Mesenchymal stem cell (in vitro differentiated cells and primary cell): ENCODE results near the gene COQ5.

Experiments
- DNase-seq: peaks from one replicate; pipeline ENCODE4 v3.0.0-alpha.2; 2013
- H2AFZ ChIP-seq: one replicate; pipeline ENCODE4 v1.6.1; 2013; ENCODE audit warnings: low read depth, mild to moderate bottlenecking, control low read depth, inconsistent platforms, low read length, moderate library complexity
- H2AK5ac ChIP-seq: 2 replicates; pipeline ENCODE4 v1.6.1; 2013; ENCODE audit warnings: low read length, moderate library complexity, mild to moderate bottlenecking, inconsistent platforms; ENCODE audit not compliant: severe bottlenecking
- H2BK120ac ChIP-seq: one replicate; pipeline ENCODE4 v1.6.1; 2013; ENCODE audit warnings: low read depth, mild to moderate bottlenecking, inconsistent platforms, low read length, moderate library complexity
- H2BK12ac ChIP-seq, 2 experiments: one replicate each; pipeline ENCODE4 v1.6.1; 2013; ENCODE audit warnings: inconsistent platforms in 2 of 2, low read length in 2 of 2, mild to moderate bottlenecking in 2 of 2, moderate library complexity in 2 of 2, control low read depth in 1 of 2
- H2BK15ac ChIP-seq: one replicate; pipeline ENCODE4 v1.6.1; 2013; ENCODE audit warnings: mild to moderate bottlenecking, low read depth, inconsistent platforms; ENCODE audit not compliant: poor library complexity, severe bottlenecking
- H2BK5ac ChIP-seq: 2 replicates; pipeline ENCODE4 v1.6.1; 2013; ENCODE audit warnings: low read depth, mild to moderate bottlenecking, low read length, control low read depth, inconsistent platforms; ENCODE audit not compliant: poor library complexity, severe bottlenecking
- H3K14ac ChIP-seq, 2 experiments: one replicate each; pipeline ENCODE4 v1.6.1; 2013; ENCODE audit warnings: inconsistent platforms in 2 of 2, low read length in 2 of 2, control low read depth in 1 of 2, mild to moderate bottlenecking in 1 of 2, moderate library complexity in 1 of 2
- H3K18ac ChIP-seq, 2 experiments: one replicate each; pipeline ENCODE4 v1.6.1; 2013; ENCODE audit warnings: inconsistent platforms in 2 of 2, low read length in 2 of 2, control low read depth in 1 of 2, low read depth in 1 of 2, mild to moderate bottlenecking in 1 of 2
- H3K23ac ChIP-seq, 2 experiments: one replicate each; pipeline ENCODE4 v1.6.1; 2013; ENCODE audit warnings: inconsistent platforms in 2 of 2, low read length in 2 of 2, mild to moderate bottlenecking in 2 of 2, moderate library complexity in 2 of 2, control low read depth in 1 of 2
- H3K27ac ChIP-seq: 2 replicates; pipeline ENCODE4 v1.5.1; 2013; ENCODE audit warnings: mild to moderate bottlenecking, moderate library complexity, low read length, control low read depth, inconsistent platforms; ENCODE audit not compliant: poor library complexity, severe bottlenecking
- H3K27me3 ChIP-seq, 2 experiments: 2 replicates each; pipeline versions ENCODE4 v1.6.1 to v1.7.0; 2013; ENCODE audit warnings: low read length in 2 of 2, mild to moderate bottlenecking in 2 of 2, moderate library complexity in 2 of 2, control low read depth in 1 of 2, inconsistent platforms in 1 of 2; ENCODE audit not compliant: control insufficient read depth in 1 of 2, insufficient read depth in 1 of 2
- H3K36me3 ChIP-seq, 2 experiments: 2 replicates each; pipeline versions ENCODE4 v1.6.1 to v1.7.0; 2013; ENCODE audit warnings: low read length in 2 of 2, control low read depth in 1 of 2, inconsistent platforms in 1 of 2, low read depth in 1 of 2, mild to moderate bottlenecking in 1 of 2; ENCODE audit not compliant: insufficient read depth in 2 of 2, control insufficient read depth in 1 of 2
- H3K4ac ChIP-seq, 2 experiments: one replicate each; pipeline ENCODE4 v1.6.1; 2013; ENCODE audit warnings: inconsistent platforms in 2 of 2, low read length in 2 of 2, mild to moderate bottlenecking in 2 of 2, moderate library complexity in 2 of 2, control low read depth in 1 of 2, low read depth in 1 of 2
- H3K4me1 ChIP-seq: 2 replicates; pipeline ENCODE4 v1.6.1; 2013; ENCODE audit warnings: low read depth, low read length, control low read depth; ENCODE audit not compliant: control insufficient read depth, insufficient read depth
- H3K4me2 ChIP-seq: 2 replicates; pipeline ENCODE4 v1.6.1; 2013; ENCODE audit warnings: low read length, mild to moderate bottlenecking, inconsistent platforms; ENCODE audit not compliant: poor library complexity, severe bottlenecking
- H3K4me3 ChIP-seq, 2 experiments: 2 replicates each; pipeline versions ENCODE4 v1.5.1 to v1.7.0; 2013; ENCODE audit warnings: low read length in 2 of 2, mild to moderate bottlenecking in 2 of 2, control low read depth in 1 of 2, low read depth in 1 of 2; ENCODE audit not compliant: insufficient read depth in 1 of 2
- H3K79me1 ChIP-seq: replicated peaks from 2 replicates; pipeline ENCODE4 v1.6.1; 2013; ENCODE audit warnings: mild to moderate bottlenecking, control low read depth, low read length, inconsistent platforms; ENCODE audit not compliant: poor library complexity, severe bottlenecking
- H3K9ac ChIP-seq: 2 replicates; pipeline ENCODE4 v1.7.0; 2013; ENCODE audit warnings: mild to moderate bottlenecking, low read length, moderate library complexity
- H3K9me3 ChIP-seq: 2 replicates; pipeline ENCODE4 v1.7.0; 2013; ENCODE audit warnings: mild to moderate bottlenecking, low read length; ENCODE audit not compliant: control insufficient read depth
- H4K8ac ChIP-seq: one replicate; pipeline ENCODE4 v1.6.1; 2013; ENCODE audit warnings: inconsistent platforms, mild to moderate bottlenecking, low read length, moderate library complexity
- H4K91ac ChIP-seq: one replicate; pipeline ENCODE4 v1.6.1; 2013; ENCODE audit warnings: mild to moderate bottlenecking, low read length, inconsistent platforms
- WGBS: methylation state at CpG from one replicate; pipeline ENCODE4 v1.1.7; 2013; ENCODE audit warnings: mixed read lengths; 5-methylcytosine and 5-hydroxymethylcytosine counted together

COQ5 gene

GRCh38 chr12:120468325-120468820 is 60.6 kb downstream of the COQ5 start:
- Histone ChIP-seq H3K27me3 (no peaks in the 10 kb centered on the region), H3K4me1 (peaks cover 12% of the 10 kb centered on the region), H2AK5ac (no peak overlapping the region), H3K79me1 (peaks cover 17% of the 10 kb centered on the region), H3K18ac (no peak overlapping the region), H2BK12ac (no peak overlapping the region), H3K4me2 (peak overlapping the region; percentile 93), H2BK15ac (peak overlapping the region; percentile 38), H2AFZ (no peak overlapping the region), H2BK120ac (peak overlapping the region; percentile 93), H3K9me3 (no peaks in the 10 kb centered on the region), H4K91ac (no peak overlapping the region), H3K14ac (no peak overlapping the region), H3K23ac (peak overlapping the region in 1 of 2 experiments; percentile 66), H3K4me3 (peak overlapping the region; percentile 93 to 100), H4K8ac (peak overlapping the region; percentile 80), H3K4ac (no peak overlapping the region), H2BK5ac (peak overlapping the region; percentile 66), H3K36me3 (peaks cover 10 to 36% of the 10 kb centered on the region in 2 experiments), H3K27ac (peak overlapping the region; percentile 78), H3K9ac (peak overlapping the region; percentile 92)
- 3% methylated on average over 22 of the region's 23 CpGs for WGBS
- peak; percentile 78 for DNase-seq

DNA sequence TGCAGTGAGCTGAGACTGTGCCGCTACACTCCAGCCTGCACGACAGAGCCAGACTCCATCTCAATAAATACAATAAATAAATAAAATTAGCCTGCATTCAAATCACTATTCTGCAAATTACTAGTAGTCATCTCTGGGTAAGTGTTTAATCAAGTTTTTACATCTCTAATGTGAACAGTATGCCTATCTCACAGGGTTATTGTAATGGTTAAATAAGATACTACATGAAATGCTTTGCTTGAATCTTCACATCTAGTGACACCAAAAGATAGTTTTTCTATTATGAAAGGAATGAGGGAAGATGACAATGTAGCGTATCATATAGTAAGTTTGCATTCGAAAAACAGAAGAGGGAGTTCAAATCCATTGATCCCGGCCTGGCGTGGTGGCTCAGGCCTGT is 61.5 kb downstream of the COQ5 start:
- Histone ChIP-seq H2BK120ac (no peak overlapping the region), H3K27me3 (no peaks in the 10 kb centered on the region), H4K91ac (no peak overlapping the region), H3K18ac (no peak overlapping the region), H3K23ac (no peak overlapping the region), H4K8ac (no peak overlapping the region), H3K4me3 (peak overlapping the region in 1 of 2 experiments; percentile 93), H2BK15ac (no peak overlapping the region), H3K9me3 (no peaks in the 10 kb centered on the region), H3K9ac (peak overlapping the region; percentile 92), H3K4me1 (peaks cover 12% of the 10 kb centered on the region), H3K4me2 (no peak overlapping the region), H2AFZ (no peak overlapping the region), H2BK12ac (no peak overlapping the region), H3K4ac (no peak overlapping the region), H3K79me1 (peaks cover 15% of the 10 kb centered on the region), H3K36me3 (peaks cover 17 to 45% of the 10 kb centered on the region in 2 experiments), H2BK5ac (no peak overlapping the region), H2AK5ac (no peak overlapping the region), H3K27ac (no peak overlapping the region), H3K14ac (no peak overlapping the region)
- no peak for DNase-seq
- 97% methylated on average over 5 of the region's 6 CpGs for WGBS

- H3K9me3 ChIP-seq: no peaks in the 10 kb centered on the region
- H3K9ac ChIP-seq: peak overlapping the region; percentile 59
- no peak overlapping the region for H2BK12ac ChIP-seq
- H3K23ac ChIP-seq: no peak overlapping the region
- H2BK15ac ChIP-seq: no peak overlapping the region
- no peak overlapping the region for H4K91ac ChIP-seq
- H3K18ac ChIP-seq: no peak overlapping the region
- no peak overlapping the region for H2BK5ac ChIP-seq
- no peak overlapping the region for H3K4ac ChIP-seq
- H3K27me3 ChIP-seq: no peaks in the 10 kb centered on the region
- no peak overlapping the region for H2AFZ ChIP-seq
- H3K14ac ChIP-seq: no peak overlapping the region
- no peak overlapping the region for H3K4me2 ChIP-seq
- peak; percentile 52 for DNase-seq
- H3K4me3 ChIP-seq: no peak overlapping the region
- no peak overlapping the region for H2AK5ac ChIP-seq
- no peak overlapping the region for H2BK120ac ChIP-seq
- no peak overlapping the region for H4K8ac ChIP-seq
- WGBS: 86% methylated on average over 7 of the region's 8 CpGs
- H3K79me1 ChIP-seq: peaks cover 15% of the 10 kb centered on the region
- H3K4me1 ChIP-seq: peaks cover 12% of the 10 kb centered on the region
- peaks cover 20 to 52% of the 10 kb centered on the region in 2 experiments for H3K36me3 ChIP-seq
- H3K27ac ChIP-seq: no peak overlapping the region
These were observed 62.2 kb downstream of the COQ5 start for GRCh38 chr12:120466560-120467315.

GRCh38 chr12:120465756-120466155 is 63.2 kb downstream of the COQ5 start:
- Histone ChIP-seq H3K27ac (no peak overlapping the region), H3K79me1 (peaks cover 17% of the 10 kb centered on the region), H2AK5ac (no peak overlapping the region), H2AFZ (no peak overlapping the region), H3K4me2 (no peak overlapping the region), H2BK12ac (no peak overlapping the region), H3K4me1 (peaks cover 12% of the 10 kb centered on the region), H3K4me3 (no peak overlapping the region), H3K14ac (no peak overlapping the region), H4K91ac (no peak overlapping the region), H3K4ac (no peak overlapping the region), H3K18ac (no peak overlapping the region), H2BK5ac (no peak overlapping the region), H3K23ac (no peak overlapping the region), H3K9me3 (no peaks in the 10 kb centered on the region), H4K8ac (no peak overlapping the region), H2BK120ac (no peak overlapping the region), H3K9ac (peak overlapping the region; percentile 59), H3K27me3 (no peaks in the 10 kb centered on the region), H2BK15ac (no peak overlapping the region), H3K36me3 (peaks cover 24 to 62% of the 10 kb centered on the region in 2 experiments)
- no peak for DNase-seq
- WGBS: 50% methylated on average over 4 of the region's 5 CpGs
